IgD-negative memory B cell (primary cell): ENCODE measurements around the gene GBGT1. TPM values are rescaled to one million over a fixed set of nuclear protein-coding genes. Genes with fewer than 3 reads are reported as not detected.

ENCODE experiments used
- H3K27ac Mint-ChIP-seq, 3 donors: one replicate each; pipeline ENCODE4 v1.8.0; 2020 to 2022; ENCODE audit warnings: mild to moderate bottlenecking in 3 of 3, mixed read lengths in 3 of 3, moderate library complexity in 1 of 3
- H3K27me3 Mint-ChIP-seq: one replicate; pipeline ENCODE4 v1.8.0; 2021; ENCODE audit warnings: mixed read lengths
- H3K36me3 Mint-ChIP-seq: one replicate; pipeline ENCODE4 v1.8.0; 2020; ENCODE audit warnings: mild to moderate bottlenecking, mixed read lengths
- H3K4me1 Mint-ChIP-seq, 3 donors: one replicate each; pipeline ENCODE4 v1.8.0; 2020 to 2022; ENCODE audit warnings: mixed read lengths in 3 of 3, mild to moderate bottlenecking in 1 of 3
- H3K4me3 Mint-ChIP-seq, 4 donors: one replicate each; pipeline ENCODE4 v1.8.0; 2020 to 2022; ENCODE audit warnings: mild to moderate bottlenecking in 4 of 4, mixed read lengths in 4 of 4, moderate library complexity in 3 of 4
- H3K9me3 Mint-ChIP-seq, 3 donors: one replicate each; pipeline ENCODE4 v1.8.0; 2020 to 2021; ENCODE audit warnings: mixed read lengths in 3 of 3, mild to moderate bottlenecking in 1 of 3
- polyA plus RNA-seq: library from polyadenylated mRNA; unstranded; fragments of 300-500 nt; fragmentation: Illumina TruSeq; gene quantifications from one replicate; pipeline ENCODE4 v1.2.3, GENCODE V29; 2021

Gene GBGT1
- polyA plus RNA-seq, 1 donor from 2014 or later = 1.7 TPM

- Mint-ChIP-seq H3K4me3 (peak overlapping the region in 1 of 4 donors; percentile 89), H3K27ac (peak overlapping the region; percentile 97 to 99 (median 99)), H3K36me3 (no peaks in the 10 kb centered on the region), H3K27me3 (no peaks in the 10 kb centered on the region), H3K4me1 (peaks cover 32 to 43% (median 36%) of the 10 kb centered on the region in 3 donors), H3K9me3 (no peaks in the 10 kb centered on the region)
These were observed 40.6 kb downstream of the GBGT1 start for GRCh38 chr9:133122935-133123611.

- H3K4me3 Mint-ChIP-seq = peak overlapping the region in 1 of 4 donors; percentile 89
These were observed 41.1 kb downstream of the GBGT1 start for GRCh38 chr9:133122605-133122934.

GRCh38 chr9:133121915-133122550 is 41.7 kb downstream of the GBGT1 start:
- no peaks in the 10 kb centered on the region for H3K36me3 Mint-ChIP-seq
- peak overlapping the region; percentile 97 to 99 (median 99) for H3K27ac Mint-ChIP-seq
- H3K27me3 Mint-ChIP-seq = no peaks in the 10 kb centered on the region

More at GRCh38 chr9:133122605-133122934, 41.1 kb downstream of the GBGT1 start:
- H3K27me3 Mint-ChIP-seq = no peaks in the 10 kb centered on the region
- H3K9me3 Mint-ChIP-seq = no peaks in the 10 kb centered on the region
- no peaks in the 10 kb centered on the region for H3K36me3 Mint-ChIP-seq
- peaks cover 34 to 43% (median 35%) of the 10 kb centered on the region in 3 donors for H3K4me1 Mint-ChIP-seq
- peak overlapping the region; percentile 97 to 99 (median 99) for H3K27ac Mint-ChIP-seq

GRCh38 chr9:133121198-133121914 is 42.4 kb downstream of the GBGT1 start, which contains the start of gene RALGDS:
Gene RALGDS (minus strand): TSS chr9:133121240. CDS start chr9:133121154, 86 bp downstream.
- Mint-ChIP-seq H3K9me3 (no peaks in the 10 kb centered on the region), H3K27ac (peak within 1 kb of the TSS; percentile 97 to 99 (median 99)), H3K4me3 (peak within 1 kb of the TSS; percentile 81 to 93 (median 90)), H3K4me1 (peaks cover 33 to 36% (median 35%) of the 10 kb centered on the region in 3 donors), H3K36me3 (no peaks in the 10 kb centered on the region), H3K27me3 (no peaks in the 10 kb centered on the region)

More at GRCh38 chr9:133121915-133122550, 41.7 kb downstream of the GBGT1 start:
- Mint-ChIP-seq H3K4me1 (peaks cover 36 to 41% (median 37%) of the 10 kb centered on the region in 3 donors), H3K9me3 (no peaks in the 10 kb centered on the region), H3K4me3 (peak overlapping the region; percentile 81 to 93 (median 90))

GRCh38 chr9:133120501-133121197 is 43.1 kb downstream of the GBGT1 start:
- H3K4me1 Mint-ChIP-seq = peaks cover 30 to 33% (median 32%) of the 10 kb centered on the region in 3 donors
- H3K36me3 Mint-ChIP-seq = no peaks in the 10 kb centered on the region
- H3K27me3 Mint-ChIP-seq = no peaks in the 10 kb centered on the region
- peak overlapping the region; percentile 23 to 78 (median 53) for H3K27ac Mint-ChIP-seq
- no peaks in the 10 kb centered on the region for H3K9me3 Mint-ChIP-seq
- H3K4me3 Mint-ChIP-seq = peak overlapping the region; percentile 60 to 80 (median 70)

- Mint-ChIP-seq H3K9me3 (no peaks in the 10 kb centered on the region), H3K4me1 (peaks cover 32 to 35% (median 34%) of the 10 kb centered on the region in 3 donors), H3K36me3 (no peaks in the 10 kb centered on the region), H3K27ac (peak overlapping the region in 1 of 3 donors; percentile 78), H3K27me3 (no peaks in the 10 kb centered on the region), H3K4me3 (peak overlapping the region in 3 of 4 donors; percentile 60 to 79 (median 60))
These were observed 43.7 kb downstream of the GBGT1 start for GRCh38 chr9:133119846-133120500.

GRCh38 chr9:133119103-133119845 is 44.4 kb downstream of the GBGT1 start:
- H3K9me3 Mint-ChIP-seq = no peaks in the 10 kb centered on the region
- H3K4me3 Mint-ChIP-seq = peak overlapping the region in 2 of 4 donors; percentile 58 to 82
- H3K36me3 Mint-ChIP-seq = no peaks in the 10 kb centered on the region
- peak overlapping the region in 1 of 3 donors; percentile 97 for H3K27ac Mint-ChIP-seq
- no peaks in the 10 kb centered on the region for H3K27me3 Mint-ChIP-seq
- H3K4me1 Mint-ChIP-seq = peaks cover 30 to 35% (median 34%) of the 10 kb centered on the region in 3 donors

- no peaks in the 10 kb centered on the region for H3K36me3 Mint-ChIP-seq
- no peaks in the 10 kb centered on the region for H3K9me3 Mint-ChIP-seq
- H3K4me1 Mint-ChIP-seq = peaks cover 24 to 39% (median 34%) of the 10 kb centered on the region in 3 donors
- H3K4me3 Mint-ChIP-seq = peak overlapping the region in 1 of 4 donors; percentile 82
- no peaks in the 10 kb centered on the region for H3K27me3 Mint-ChIP-seq
- peak overlapping the region in 1 of 3 donors; percentile 97 for H3K27ac Mint-ChIP-seq
These were observed 45.1 kb downstream of the GBGT1 start for GRCh38 chr9:133118568-133118967.

GRCh38 chr9:133118179-133118520 is 45.6 kb downstream of the GBGT1 start:
- Mint-ChIP-seq H3K9me3 (no peaks in the 10 kb centered on the region), H3K36me3 (no peaks in the 10 kb centered on the region), H3K27ac (peak overlapping the region in 1 of 3 donors; percentile 97), H3K27me3 (no peaks in the 10 kb centered on the region), H3K4me1 (peaks cover 24 to 37% (median 36%) of the 10 kb centered on the region in 3 donors), H3K4me3 (peak overlapping the region in 1 of 4 donors; percentile 82)

GRCh38 chr9:133117271-133118178 is 46.2 kb downstream of the GBGT1 start:
- Mint-ChIP-seq H3K27me3 (no peaks in the 10 kb centered on the region), H3K36me3 (no peaks in the 10 kb centered on the region), H3K9me3 (no peaks in the 10 kb centered on the region), H3K27ac (peak overlapping the region in 1 of 3 donors; percentile 97), H3K4me1 (peaks cover 28 to 40% (median 39%) of the 10 kb centered on the region in 3 donors), H3K4me3 (peak overlapping the region in 3 of 4 donors; percentile 17 to 28 (median 23))

- peaks cover 27 to 40% (median 39%) of the 10 kb centered on the region in 3 donors for H3K4me1 Mint-ChIP-seq
- H3K4me3 Mint-ChIP-seq = peak overlapping the region in 1 of 4 donors; percentile 74
- H3K27me3 Mint-ChIP-seq = no peaks in the 10 kb centered on the region
- peak overlapping the region in 2 of 3 donors; percentile 47 to 97 for H3K27ac Mint-ChIP-seq
- no peaks in the 10 kb centered on the region for H3K36me3 Mint-ChIP-seq
- H3K9me3 Mint-ChIP-seq = no peaks in the 10 kb centered on the region
These were observed 47.1 kb downstream of the GBGT1 start for GRCh38 chr9:133116346-133117231.
